Amniotic epithelial cell (primary cell): Measurements from ENCODE around the gene NHS.
"Not testable (repeated sequence)": the region's sequence is repeated elsewhere in the genome, so short reads cannot be mapped to it uniquely, and the experiment has no call there.

Experiments used
- DNase-seq: peaks from one replicate; pipeline ENCODE4 v3.0.0-alpha.2; 2010; ENCODE audit warnings: low read depth

The NHS gene

GRCh38 chrX:17549107-17549651, 174.2 kb downstream of the NHS start:
- no peak for DNase-seq

GRCh38 chrX:17550011-17550410, 175.0 kb downstream of the NHS start:
- DNase-seq, result no peak

- DNase-seq, result no peak
These were observed 177.1 kb downstream of the NHS start for GRCh38 chrX:17552044-17552650.

- DNase-seq, result no peak
These were observed 178.5 kb downstream of the NHS start for GRCh38 chrX:17553469-17553868.

GRCh38 chrX:17553961-17554482, 179.0 kb downstream of the NHS start:
- DNase-seq, result no peak

GRCh38 chrX:17554914-17555313, 179.9 kb downstream of the NHS start:
- no peak for DNase-seq

GRCh38 chrX:17555846-17556245, 180.8 kb downstream of the NHS start:
- no peak for DNase-seq

- DNase-seq, result no peak
These were observed 184.9 kb downstream of the NHS start for GRCh38 chrX:17559728-17560379.

GRCh38 chrX:17560385-17560784, 185.4 kb downstream of the NHS start:
- DNase-seq, result no peak

GRCh38 chrX:17563076-17563475, 188.1 kb downstream of the NHS start:
- no peak for DNase-seq

GRCh38 chrX:17563515-17563914, 188.5 kb downstream of the NHS start:
- no peak for DNase-seq

- DNase-seq, result no peak
These were observed 189.8 kb downstream of the NHS start for GRCh38 chrX:17564689-17565409.

- no peak for DNase-seq
These were observed 191.7 kb downstream of the NHS start for GRCh38 chrX:17566740-17567139.

- no peak for DNase-seq
These were observed 192.2 kb downstream of the NHS start for GRCh38 chrX:17567187-17567586.

- no peak for DNase-seq
These were observed 192.8 kb downstream of the NHS start for GRCh38 chrX:17567821-17568220.

- not testable (repeated sequence) for DNase-seq
These were observed 193.8 kb downstream of the NHS start for GRCh38 chrX:17568804-17569203.

GRCh38 chrX:17579026-17579425, 204.0 kb downstream of the NHS start:
- no peak for DNase-seq

- DNase-seq, result no peak
These were observed 205.6 kb downstream of the NHS start for GRCh38 chrX:17580539-17581152.

- DNase-seq, result no peak
These were observed 206.6 kb downstream of the NHS start for GRCh38 chrX:17581641-17582040.

- no peak for DNase-seq
These were observed 209.3 kb downstream of the NHS start for GRCh38 chrX:17584248-17584681.

GRCh38 chrX:17585006-17585405, 210.0 kb downstream of the NHS start:
- DNase-seq, result no peak

GRCh38 chrX:17587366-17587765, 212.4 kb downstream of the NHS start:
- DNase-seq, result no peak
